WERI-Rb-1 (cell line): ENCODE measurements around the gene TTC23.

Source experiments
- DNase-seq: peaks from one replicate; pipeline ENCODE4 v3.0.0-alpha.2; 2020
- H3K27ac ChIP-seq: fragments of 250-450 bp; sonication (Bioruptor Pico); 2 replicates; pipeline ENCODE4 v1.5.1; 2020; ENCODE audit warnings: mild to moderate bottlenecking, moderate library complexity
- H3K27me3 ChIP-seq: fragments of 250-450 bp; sonication (Bioruptor Pico); 2 replicates; pipeline ENCODE4 v1.5.1; 2021; ENCODE audit warnings: mild to moderate bottlenecking, low read depth, moderate library complexity; ENCODE audit not compliant: insufficient read depth, severe bottlenecking
- H3K36me3 ChIP-seq: fragments of 250-450 bp; sonication (Bioruptor Pico); 2 replicates; pipeline ENCODE4 v1.5.1; 2020; ENCODE audit warnings: mild to moderate bottlenecking, moderate library complexity
- H3K4me3 ChIP-seq: 2 replicates; pipeline ENCODE4 v1.5.1; 2011; ENCODE audit warnings: low read depth, mild to moderate bottlenecking, control low read depth, low read length
- H3K9me3 ChIP-seq: fragments of 250-450 bp; sonication (Bioruptor Pico); 2 replicates; pipeline ENCODE4 v1.5.1; 2021; ENCODE audit warnings: mild to moderate bottlenecking, moderate library complexity; ENCODE audit not compliant: severe bottlenecking
- CTCF ChIP-seq: IDR thresholded peaks from 2 replicates; pipeline ENCODE4 v1.5.1; 2011; ENCODE audit warnings: low read depth, mild to moderate bottlenecking, control low read depth, inconsistent platforms, low read length

Gene TTC23

GRCh38 chr15:99174567-99175395 is 74.6 kb downstream of the TTC23 start:
- Histone ChIP-seq H3K27ac (peak overlapping the region; percentile 79), H3K36me3 (no peaks in the 10 kb centered on the region), H3K9me3 (no peaks in the 10 kb centered on the region), H3K27me3 (no peaks in the 10 kb centered on the region), H3K4me3 (peak overlapping the region; percentile 9; the same call in 1 of the 2 replicates)
- TF ChIP-seq CTCF, result no peak
- DNase-seq, result peak; percentile 36

GRCh38 chr15:99172989-99173388 is 76.4 kb downstream of the TTC23 start:
- Histone ChIP-seq H3K27me3 (no peaks in the 10 kb centered on the region), H3K9me3 (no peaks in the 10 kb centered on the region), H3K36me3 (no peaks in the 10 kb centered on the region), H3K27ac (no peak overlapping the region), H3K4me3 (no peak overlapping the region)
- no peak for DNase-seq
- no peak for TF ChIP-seq CTCF

- no peak for DNase-seq
- TF ChIP-seq CTCF, result no peak
- no peak overlapping the region for H3K4me3 ChIP-seq
- H3K9me3 ChIP-seq, result no peaks in the 10 kb centered on the region
- no peaks in the 10 kb centered on the region for H3K36me3 ChIP-seq
- no peaks in the 10 kb centered on the region for H3K27me3 ChIP-seq
- no peak overlapping the region for H3K27ac ChIP-seq
Observed at GRCh38 chr15:99172171-99172570, 77.2 kb downstream of the TTC23 start.

- no peaks in the 10 kb centered on the region for H3K36me3 ChIP-seq
- H3K27me3 ChIP-seq, result no peaks in the 10 kb centered on the region
- H3K9me3 ChIP-seq, result no peaks in the 10 kb centered on the region
- H3K27ac ChIP-seq, result no peak overlapping the region
- no peak overlapping the region for H3K4me3 ChIP-seq
- DNase-seq, result peak; percentile 32
- TF ChIP-seq CTCF, result peak; percentile 22; the same call in 1 of the 2 replicates
Observed at GRCh38 chr15:99170476-99171065, 78.8 kb downstream of the TTC23 start.

- no peak for TF ChIP-seq CTCF
- no peak for DNase-seq
- peak overlapping the region; percentile 14; the same call in 1 of the 2 replicates for H3K27ac ChIP-seq
- H3K4me3 ChIP-seq, result no peak overlapping the region
- H3K9me3 ChIP-seq, result no peaks in the 10 kb centered on the region
- H3K27me3 ChIP-seq, result no peaks in the 10 kb centered on the region
- H3K36me3 ChIP-seq, result no peaks in the 10 kb centered on the region
Observed at GRCh38 chr15:99169769-99170311, 79.5 kb downstream of the TTC23 start.
